ENCODE data around the gene URB1.

- no peak for TF ChIP-seq HOXB5 (CRISPR knock-in tag; IDR thresholded peaks at IDR 0.05)
- TF ChIP-seq REST (IDR thresholded peaks at IDR 0.05), result no peak
- no peak for TF ChIP-seq RAD21 (conservative IDR thresholded peaks at IDR 0.05 in 1 of 2, IDR thresholded peaks at IDR 0.05 in 1 of 2)
- no peak for TF ChIP-seq USF2 (IDR thresholded peaks at IDR 0.05)
- TF ChIP-seq POLR2A (IDR thresholded peaks at IDR 0.05; ENCODE audit: low read length), result no peak
- no peak for TF ChIP-seq NPAS2 (CRISPR knock-in tag; IDR thresholded peaks at IDR 0.05; ENCODE audit: borderline replicate concordance)
- no peak for TF ChIP-seq PBX3 (IDR thresholded peaks at IDR 0.05)
- no peak for TF ChIP-seq NR3C1 (IDR thresholded peaks at IDR 0.05)
- no peak for TF ChIP-seq CTCF (IDR thresholded peaks at IDR 0.05)
- TF ChIP-seq ZFP36 (IDR thresholded peaks at IDR 0.05; ENCODE audit: borderline replicate concordance, partially characterized antibody), result no peak
- TF ChIP-seq SMC3 (IDR thresholded peaks at IDR 0.05), result no peak
- no peak for TF ChIP-seq KDM5A (IDR thresholded peaks at IDR 0.05)
Observed at GRCh38 chr21:32423320-32424190, 30.7 kb upstream of the URB1 start.

Measured in A549 (cell line).